AG04450 (cell line): ENCODE results near the gene PNPLA1. TPM values are rescaled to one million over a fixed set of nuclear protein-coding genes. Genes with fewer than 3 reads are reported as not detected.

Source experiments
- CTCF ChIA-PET: fragments of 300-600, 350-600 bp; formaldehyde crosslinking; extraction: SDS; loops from one replicate; lab custom pipeline; 2022; ENCODE audit warnings: antibody characterized with exemption, inconsistent platforms; lab: Charles Lee
- POLR2A ChIA-PET: fragments of 350-600 bp; formaldehyde crosslinking; extraction: SDS; loops from one replicate; lab custom pipeline; 2021; ENCODE audit warnings: antibody characterized with exemption, inconsistent platforms; lab: Yijun Ruan, JAX
- DNase-seq: peaks from one replicate; pipeline ENCODE4 v3.0.0-alpha.2; 2011; ENCODE audit warnings: low read depth, low spot score
- H3K27ac ChIP-seq: one replicate; pipeline ENCODE4 v1.5.1; 2012; ENCODE audit warnings: low read depth, low read length, control low read depth
- H3K27me3 ChIP-seq: one replicate; pipeline ENCODE4 v1.6.0; 2012; ENCODE audit warnings: low read length; ENCODE audit not compliant: control insufficient read depth, insufficient read depth
- H3K4me3 ChIP-seq: 2 replicates; pipeline ENCODE4 v1.5.1; 2011; ENCODE audit warnings: mild to moderate bottlenecking, low read depth, low read length, control low read depth
- H3K9me3 ChIP-seq: 2 replicates; pipeline ENCODE4 v1.5.1; 2012; ENCODE audit warnings: low read length; ENCODE audit not compliant: control insufficient read depth, insufficient read depth
- CTCF ChIP-seq: IDR thresholded peaks from 2 replicates; pipeline ENCODE4 v1.5.1; 2011; ENCODE audit warnings: low read depth, low read length, control low read depth, inconsistent platforms
- polyA plus RNA-seq: library from polyadenylated mRNA; depleted of rRNA; stranded (reverse); fragments of >200 nt; gene quantifications from 2 replicates; pipeline ENCODE4 v1.2.3, GENCODE V29; 2011

PNPLA1 gene
- polyA plus RNA-seq, 1 experiment, result not detected

GRCh38 chr6:36280983-36281382, 11.1 kb downstream of the PNPLA1 start:
- ChIA-PET POLR2A (no interaction called here), CTCF (interaction anchor here (1.6 kb wide), 1 partner anchor 22 kb away, joined by 6 read pairs; no protein-coding TSS in a partner anchor)
- no peak overlapping the region for H3K4me3 ChIP-seq
- no peaks in the 10 kb centered on the region for H3K9me3 ChIP-seq
- H3K27ac ChIP-seq, result no peak overlapping the region
- DNase-seq, result no peak
- no peak for TF ChIP-seq CTCF
- peaks cover 54% of the 10 kb centered on the region for H3K27me3 ChIP-seq

GRCh38 chr6:36283608-36284007, 13.7 kb downstream of the PNPLA1 start:
- ChIA-PET POLR2A (no interaction called here), CTCF (interaction anchor here (1.8 kb wide), 1 partner anchor 19 kb away, joined by 11 read pairs; no protein-coding TSS in a partner anchor)
- H3K27ac ChIP-seq, result no peak overlapping the region
- no peak for TF ChIP-seq CTCF
- no peak overlapping the region for H3K4me3 ChIP-seq
- no peak for DNase-seq
- no peaks in the 10 kb centered on the region for H3K9me3 ChIP-seq
- H3K27me3 ChIP-seq, result peaks cover 50% of the 10 kb centered on the region

- POLR2A ChIA-PET, result no interaction called here
- Histone ChIP-seq H3K4me3 (no peak overlapping the region), H3K9me3 (no peaks in the 10 kb centered on the region), H3K27ac (no peak overlapping the region), H3K27me3 (peaks cover 46% of the 10 kb centered on the region)
- no peak for TF ChIP-seq CTCF
- CTCF ChIA-PET, result no interaction called here
- DNase-seq, result no peak
These were observed 14.5 kb downstream of the PNPLA1 start for GRCh38 chr6:36284359-36284758.

- no peak overlapping the region for H3K4me3 ChIP-seq
- H3K9me3 ChIP-seq, result no peaks in the 10 kb centered on the region
- ChIA-PET CTCF (no interaction called here), POLR2A (no interaction called here)
- DNase-seq, result no peak
- H3K27me3 ChIP-seq, result peaks cover 45% of the 10 kb centered on the region
- no peak overlapping the region for H3K27ac ChIP-seq
- no peak for TF ChIP-seq CTCF
These were observed 15.4 kb downstream of the PNPLA1 start for GRCh38 chr6:36285187-36285671.

GRCh38 chr6:36285797-36286196, 15.9 kb downstream of the PNPLA1 start:
- POLR2A ChIA-PET, result no interaction called here
- CTCF ChIA-PET, result no interaction called here
- no peak for DNase-seq
- no peak for TF ChIP-seq CTCF
- Histone ChIP-seq H3K27me3 (peaks cover 48% of the 10 kb centered on the region), H3K4me3 (no peak overlapping the region), H3K27ac (no peak overlapping the region), H3K9me3 (no peaks in the 10 kb centered on the region)
